Ovary (tissue), 3 donors: ENCODE measurements around the gene CD3E.

Source experiments
- CTCF ChIP-seq, 3 donors: fragments of 450-650 bp in 2 of 3; fragments of 200-600 bp in 1 of 3; IDR thresholded peaks; one replicate each; pipeline versions ENCODE4 v1.5.1 to v1.8.0; 2016 to 2022; ENCODE audit warnings: antibody characterized with exemption in 3 of 3, mild to moderate bottlenecking in 1 of 3
- EP300 ChIP-seq: sonication (generic); formaldehyde crosslinking; IDR thresholded peaks from one replicate; pipeline ENCODE4 v1.6.1; 2017; ENCODE audit warnings: antibody characterized with exemption
- POLR2A ChIP-seq: fragments of 450-650 bp; IDR thresholded peaks from one replicate; pipeline ENCODE4 v1.6.1; 2017; ENCODE audit warnings: antibody characterized with exemption, mild to moderate bottlenecking, moderate library complexity
- donor health status: DM: no; HTN: no; CAD: no.

- no peak for TF ChIP-seq POLR2A
- TF ChIP-seq CTCF (IDR thresholded peaks at IDR 0.05): no peak
- no peak for TF ChIP-seq EP300
Measured at GRCh38 chr11:118264569-118265465, 39.7 kb upstream of the CD3E start.
